ENCODE data around the gene KRTAP19-4. TPM values are rescaled to one million over a fixed set of nuclear protein-coding genes. Genes with fewer than 3 reads are reported as not detected.

Gene KRTAP19-4
- not detected in 2 replicates for total RNA-seq

GRCh38 chr21:30497065-30497464, at the start of gene KRTAP19-4:
Gene KRTAP19-4 (minus strand): TSS chr21:30497165. CDS start chr21:30497110, 55 bp downstream.

GRCh38 chr21:30541764-30542163, 44.8 kb upstream of the KRTAP19-4 start, which contains the start of gene KRTAP19-6:
Gene KRTAP19-6 (minus strand): TSS chr21:30541864. CDS start chr21:30541833, 31 bp downstream.

GRCh38 chr21:30502041-30502440, 5.1 kb upstream of the KRTAP19-4 start, which contains the start of gene KRTAP19-5:
Gene KRTAP19-5 (minus strand): TSS chr21:30502141. CDS start chr21:30502090, 51 bp downstream.

GRCh38 chr21:30491963-30492428, 5.0 kb downstream of the KRTAP19-4 start, which contains the start of gene KRTAP19-3:
Gene KRTAP19-3 (minus strand): TSS chr21:30492013. CDS start chr21:30491957, 56 bp downstream.

GRCh38 chr21:30487336-30487735, 9.6 kb downstream of the KRTAP19-4 start, which contains the start of gene KRTAP19-2:
Gene KRTAP19-2 (minus strand): TSS chr21:30487436. CDS start chr21:30487348, 88 bp downstream.

GRCh38 chr21:30480145-30480544, 16.8 kb downstream of the KRTAP19-4 start, which contains the start of gene KRTAP19-1:
Gene KRTAP19-1 (minus strand): TSS chr21:30480367. CDS start chr21:30480317, 50 bp downstream.

Small RNAs within 50 kb of the gene (small RNA-seq; reads per million reads assigned to genes)
- gene AP000567.1 (not detected), gene KRTAP19-10P (not detected), gene KRTAP19-11P (not detected), gene KRTAP19-9P (not detected)

Other genes starting within 250 kb of the KRTAP19-4 start
- not detected in 2 replicates for gene KRTAP24-1, start 214.2 kb downstream of the KRTAP19-4 start, total RNA-seq
- gene KRTAP25-1, start 207.7 kb downstream of the KRTAP19-4 start, total RNA-seq: not detected in 2 replicates
- not detected in 2 replicates for gene KRTAP26-1, start 176.8 kb downstream of the KRTAP19-4 start, total RNA-seq
- not detected in 2 replicates for gene KRTAP27-1, start 159.5 kb downstream of the KRTAP19-4 start, total RNA-seq
- not detected in 2 replicates for gene KRTAP23-1, start 148.6 kb downstream of the KRTAP19-4 start, total RNA-seq
- gene KRTAP13-2, start 124.9 kb downstream of the KRTAP19-4 start, total RNA-seq: not detected in 2 replicates
- not detected in 2 replicates for gene KRTAP13-1, start 101.1 kb downstream of the KRTAP19-4 start, total RNA-seq
- not detected in 2 replicates for gene KRTAP13-3, start 71.2 kb downstream of the KRTAP19-4 start, total RNA-seq
- gene KRTAP13-4, start 66.9 kb downstream of the KRTAP19-4 start, total RNA-seq: not detected in 2 replicates
- gene KRTAP15-1, start 56.9 kb downstream of the KRTAP19-4 start, total RNA-seq: not detected in 2 replicates
- not detected in 2 replicates for gene KRTAP19-1, start 16.8 kb downstream of the KRTAP19-4 start, total RNA-seq
- not detected in 2 replicates for gene KRTAP19-2, start 9.7 kb downstream of the KRTAP19-4 start, total RNA-seq
- gene KRTAP19-3, start 5.2 kb downstream of the KRTAP19-4 start, total RNA-seq: not detected in 2 replicates
- not detected in 2 replicates for gene KRTAP19-5, start 5.0 kb upstream of the KRTAP19-4 start, total RNA-seq
- not detected in 2 replicates for gene KRTAP19-6, start 44.7 kb upstream of the KRTAP19-4 start, total RNA-seq
- gene KRTAP19-7, start 64.1 kb upstream of the KRTAP19-4 start, total RNA-seq: not detected in 2 replicates
- gene KRTAP22-2, start 93.2 kb upstream of the KRTAP19-4 start, total RNA-seq: not detected in 2 replicates
- not detected in 2 replicates for gene KRTAP6-3, start 95.3 kb upstream of the KRTAP19-4 start, total RNA-seq
- gene KRTAP6-2, start 101.7 kb upstream of the KRTAP19-4 start, total RNA-seq: not detected in 2 replicates
- gene KRTAP22-1, start 103.9 kb upstream of the KRTAP19-4 start, total RNA-seq: not detected in 2 replicates
- not detected in 2 replicates for gene KRTAP6-1, start 116.8 kb upstream of the KRTAP19-4 start, total RNA-seq
- not detected in 2 replicates for gene KRTAP20-1, start 119.3 kb upstream of the KRTAP19-4 start, total RNA-seq
- not detected in 2 replicates for gene KRTAP20-4, start 123.5 kb upstream of the KRTAP19-4 start, total RNA-seq
- not detected in 2 replicates for gene KRTAP20-2, start 138.0 kb upstream of the KRTAP19-4 start, total RNA-seq
- not detected in 2 replicates for gene KRTAP20-3, start 145.7 kb upstream of the KRTAP19-4 start, total RNA-seq
- not detected in 2 replicates for gene KRTAP21-3, start 221.6 kb upstream of the KRTAP19-4 start, total RNA-seq

Data from subcutaneous preadipocyte (primary cell).